Hepatocyte (in vitro differentiated cells): ENCODE measurements around the gene LYRM4. TPM values are rescaled to one million over a fixed set of nuclear protein-coding genes. Genes with fewer than 3 reads are reported as not detected.

ENCODE experiments used
- DNase-seq: peaks from one replicate; pipeline ENCODE4 v3.0.0-alpha.2; 2016; ENCODE audit warnings: low spot score
- H2AFZ ChIP-seq: fragments of 200-600 bp; sonication (generic); 2 replicates; pipeline ENCODE4 v1.6.0; 2016; ENCODE audit warnings: antibody characterized with exemption, mild to moderate bottlenecking
- H3K27ac ChIP-seq: fragments of 200-600 bp; sonication (generic); 2 replicates; pipeline ENCODE4 v1.5.1; 2016; ENCODE audit warnings: mild to moderate bottlenecking
- H3K27me3 ChIP-seq: fragments of 200-600 bp; sonication (generic); 2 replicates; pipeline ENCODE4 v1.6.1; 2016
- H3K36me3 ChIP-seq: fragments of 200-600 bp; sonication (generic); replicated peaks from 2 replicates; pipeline ENCODE4 v1.5.1; 2016; ENCODE audit warnings: low read depth; ENCODE audit not compliant: insufficient read depth
- H3K4me1 ChIP-seq: fragments of 200-600 bp; sonication (generic); 2 replicates; pipeline ENCODE4 v1.5.1; 2016; ENCODE audit warnings: mild to moderate bottlenecking, moderate library complexity; ENCODE audit not compliant: insufficient read depth
- H3K4me2 ChIP-seq: fragments of 200-600 bp; sonication (generic); 2 replicates; pipeline ENCODE4 v1.6.0; 2016
- H3K4me3 ChIP-seq: fragments of 200-600 bp; sonication (generic); 2 replicates; pipeline ENCODE4 v1.5.1; 2016; ENCODE audit warnings: mild to moderate bottlenecking
- H3K79me2 ChIP-seq: fragments of 200-600 bp; sonication (generic); 2 replicates; pipeline ENCODE4 v1.6.0; 2017; ENCODE audit warnings: mild to moderate bottlenecking
- H3K9me2 ChIP-seq: fragments of 200-600 bp; sonication (generic); replicated peaks from 2 replicates; pipeline ENCODE4 v1.6.0; 2017; ENCODE audit warnings: mild to moderate bottlenecking; ENCODE audit not compliant: insufficient read depth
- H3K9me3 ChIP-seq: fragments of 200-600 bp; sonication (generic); 2 replicates; pipeline ENCODE4 v1.5.1; 2016; ENCODE audit warnings: low read depth, mild to moderate bottlenecking
- H4K20me1 ChIP-seq: fragments of 200-600 bp; sonication (generic); 2 replicates; pipeline ENCODE4 v1.6.0; 2016; ENCODE audit warnings: mild to moderate bottlenecking; ENCODE audit not compliant: insufficient read depth, poor library complexity, severe bottlenecking
- CTCF ChIP-seq: fragments of 200-600 bp; sonication (generic); IDR thresholded peaks from 2 replicates; pipeline ENCODE4 v1.5.1; 2016; ENCODE audit warnings: antibody characterized with exemption, mild to moderate bottlenecking; ENCODE audit not compliant: poor library complexity
- EZH2 ChIP-seq: fragments of 200-600 bp; sonication (generic); IDR thresholded peaks from 2 replicates; pipeline ENCODE4 v1.6.1; 2016; ENCODE audit warnings: antibody characterized with exemption, mild to moderate bottlenecking, borderline replicate concordance
- EZH2phosphoT487 ChIP-seq: fragments of 200-600 bp; sonication (generic); IDR thresholded peaks from one replicate; pipeline ENCODE4 v1.6.1; 2018; ENCODE audit warnings: antibody characterized with exemption, mild to moderate bottlenecking, low read depth, moderate library complexity; ENCODE audit not compliant: unreplicated experiment, severe bottlenecking
- WGBS: methylation state at CpG from one replicate; pipeline ENCODE4 v1.1.6; 2016; ENCODE audit warnings: low lambda C conversion rate; ENCODE audit errors: missing lambda C conversion rate; 5-methylcytosine and 5-hydroxymethylcytosine counted together
- polyA plus RNA-seq: library from polyadenylated mRNA; unstranded; fragments of >200 nt; fragmentation: Nextera tagmentation; extraction: Ambion mirVana; gene quantifications from 2 replicates; pipeline ENCODE4 v1.2.1, GENCODE V29; 2016
- total RNA-seq: library from RNA; depleted of rRNA; stranded (reverse); fragments of >200 nt; gene quantifications from 2 replicates; pipeline ENCODE4 v1.2.3, GENCODE V29; 2014

LYRM4 gene
- total and polyA plus RNA-seq, 2 experiments from 2014 or later, result 20.5 to 22.9 TPM

DNA sequence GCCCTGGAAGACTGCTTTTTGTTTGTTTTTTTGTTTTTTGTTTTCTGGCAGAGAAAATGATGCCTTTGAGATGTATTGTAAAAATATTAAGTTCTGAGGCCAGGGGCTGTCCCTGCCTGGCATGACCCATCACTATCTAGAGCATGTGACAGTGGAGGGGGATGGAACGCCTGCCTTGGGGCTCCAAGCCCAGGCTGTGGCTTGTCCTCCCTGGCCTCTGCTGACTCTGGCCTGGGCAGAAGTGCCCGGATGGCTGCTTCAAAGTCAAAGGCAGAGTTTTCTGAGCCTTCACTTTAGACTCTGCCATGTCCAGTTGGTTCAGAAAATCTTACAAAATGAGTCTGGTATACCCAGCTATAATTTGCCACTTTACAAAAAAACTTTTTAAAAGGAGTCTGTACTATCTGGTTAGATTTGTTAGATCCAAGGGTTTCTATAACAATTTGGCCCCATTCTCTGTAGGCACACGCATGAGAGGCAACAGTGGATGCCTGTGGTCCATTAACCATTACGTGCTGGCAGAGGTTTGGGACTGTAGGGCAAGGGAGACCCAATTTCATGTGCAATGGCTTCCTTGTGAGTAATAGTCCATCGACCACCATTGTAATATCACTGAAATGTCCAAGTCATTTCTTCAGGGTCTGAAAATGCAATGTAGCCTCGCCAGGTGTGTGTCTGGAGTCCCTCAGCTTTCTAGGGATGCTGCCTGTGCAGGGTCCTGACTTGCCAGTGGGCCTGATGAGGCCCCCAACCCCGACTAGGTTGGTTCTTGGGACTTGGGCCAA, 167.3 kb downstream of the LYRM4 start:
- no peak for DNase-seq
- TF ChIP-seq EZH2, result no peak
- H3K4me3 ChIP-seq, result no peak overlapping the region
- no peaks in the 10 kb centered on the region for H4K20me1 ChIP-seq
- WGBS, result 87% methylated on average over 7 of the region's 7 CpGs
- no peaks in the 10 kb centered on the region for H3K4me1 ChIP-seq
- H2AFZ ChIP-seq, result no peak overlapping the region
- H3K9me2 ChIP-seq, result no peaks in the 10 kb centered on the region
- H3K9me3 ChIP-seq, result no peaks in the 10 kb centered on the region
- H3K79me2 ChIP-seq, result no peaks in the 10 kb centered on the region
- H3K36me3 ChIP-seq, result no peaks in the 10 kb centered on the region
- peaks cover 3% of the 10 kb centered on the region for H3K27me3 ChIP-seq
- H3K4me2 ChIP-seq, result no peak overlapping the region
- no peak overlapping the region for H3K27ac ChIP-seq

- Histone ChIP-seq H4K20me1 (no peaks in the 10 kb centered on the region), H3K4me2 (no peak overlapping the region), H3K4me1 (peaks cover 2% of the 10 kb centered on the region), H3K36me3 (no peaks in the 10 kb centered on the region), H3K27ac (no peak overlapping the region), H3K4me3 (no peak overlapping the region), H2AFZ (no peak overlapping the region), H3K9me2 (no peaks in the 10 kb centered on the region), H3K9me3 (no peaks in the 10 kb centered on the region), H3K27me3 (peaks cover 12% of the 10 kb centered on the region), H3K79me2 (no peaks in the 10 kb centered on the region)
- 91% methylated on average over 10 of the region's 10 CpGs for WGBS
- DNase-seq, result no peak
- TF ChIP-seq EZH2 (no peak), CTCF (no peak), EZH2phosphoT487 (no peak)
Observed at GRCh38 chr6:5091210-5092069, 169.3 kb downstream of the LYRM4 start.

GRCh38 chr6:5090603-5091002, 170.1 kb downstream of the LYRM4 start:
- Histone ChIP-seq H3K27me3 (peaks cover 16% of the 10 kb centered on the region), H3K4me1 (peaks cover 8% of the 10 kb centered on the region), H2AFZ (no peak overlapping the region), H3K27ac (no peak overlapping the region), H3K79me2 (no peaks in the 10 kb centered on the region), H3K4me3 (no peak overlapping the region), H3K4me2 (no peak overlapping the region), H3K9me2 (no peaks in the 10 kb centered on the region), H3K9me3 (no peaks in the 10 kb centered on the region), H3K36me3 (no peaks in the 10 kb centered on the region), H4K20me1 (no peaks in the 10 kb centered on the region)
- WGBS, result 90% methylated on average over 7 of the region's 7 CpGs
- no peak for DNase-seq
- TF ChIP-seq CTCF (no peak), EZH2 (no peak), EZH2phosphoT487 (no peak)
